GM18870 (cell line): ENCODE results near the gene MAP3K10.

ENCODE experiments used
- ATAC-seq: cut with Tn5 transposase; IDR thresholded peaks from one replicate; pipeline ENCODE4 v1.9.1; 2021; ENCODE audit warnings: moderate library complexity; ENCODE audit not compliant: unreplicated experiment

MAP3K10 gene

GRCh38 chr19:40232949-40233810, 42.0 kb downstream of the MAP3K10 start:
- no peak for ATAC-seq

GRCh38 chr19:40233811-40234389, 42.7 kb downstream of the MAP3K10 start:
- ATAC-seq, result no peak

- no peak for ATAC-seq
Observed at GRCh38 chr19:40234429-40235237, 43.4 kb downstream of the MAP3K10 start.

GRCh38 chr19:40235238-40236025, 44.2 kb downstream of the MAP3K10 start:
- no peak for ATAC-seq

GRCh38 chr19:40236026-40236355, 44.8 kb downstream of the MAP3K10 start:
- ATAC-seq, result no peak

- no peak for ATAC-seq
Observed at GRCh38 chr19:40236366-40236765, 45.1 kb downstream of the MAP3K10 start.

GRCh38 chr19:40237791-40238190, 46.6 kb downstream of the MAP3K10 start:
- no peak for ATAC-seq

GRCh38 chr19:40238775-40239174, 47.5 kb downstream of the MAP3K10 start:
- ATAC-seq, result no peak

GRCh38 chr19:40239415-40240226, 48.4 kb downstream of the MAP3K10 start:
- ATAC-seq, result no peak

- ATAC-seq, result no peak
Observed at GRCh38 chr19:40240332-40240731, 49.1 kb downstream of the MAP3K10 start.

- no peak for ATAC-seq
Observed at GRCh38 chr19:40241125-40241808, 50.0 kb downstream of the MAP3K10 start.

- ATAC-seq, result no peak
Observed at GRCh38 chr19:40241809-40242384, 50.7 kb downstream of the MAP3K10 start.

GRCh38 chr19:40242480-40242879, 51.3 kb downstream of the MAP3K10 start:
- no peak for ATAC-seq

- no peak for ATAC-seq
Observed at GRCh38 chr19:40243181-40243580, 52.0 kb downstream of the MAP3K10 start.

- no peak for ATAC-seq
Observed at GRCh38 chr19:40244579-40245317, 53.5 kb downstream of the MAP3K10 start.

- ATAC-seq, result no peak
Observed at GRCh38 chr19:40245506-40246128, 54.4 kb downstream of the MAP3K10 start.

- no peak for ATAC-seq
Observed at GRCh38 chr19:40246292-40247073, 55.3 kb downstream of the MAP3K10 start.
